K562 (cell line): ENCODE results near the gene PRMT7. TPM values are rescaled to one million over a fixed set of nuclear protein-coding genes. Genes with fewer than 3 reads are reported as not detected.

Source experiments
- ATAC-seq: fragments of 200-7000 bp; cut with Tn5 transposase; 3 replicates; pipeline ENCODE4 v1.9.1; 2020; ENCODE audit warnings: moderate library complexity
- BruUV-seq: library from RNA; stranded (reverse); fragments of 400-500 nt; replicated peaks from 2 replicates; lab custom pipeline; 2021; lab: Mats Ljungman, UMichigan
- CTCF ChIA-PET: fragments of 300-600 bp; formaldehyde crosslinking; extraction: SDS; loops from one replicate; lab custom pipeline; 2021; ENCODE audit warnings: low intra/inter-chr PET ratio; lab: Yijun Ruan, JAX
- POLR2A ChIA-PET: fragments of 300-600, 350-650 bp; sonication (Branson Sonifier 250); formaldehyde crosslinking; extraction: SDS; loops from one replicate; lab custom pipeline; 2021; ENCODE audit warnings: antibody characterized with exemption, inconsistent platforms; lab: Yijun Ruan, JAX
- DNase-seq, 4 experiments: peaks; one replicate each; pipeline versions ENCODE4 v3.0.0 to v3.0.0-alpha.2; 2011 to 2018; ENCODE audit warnings: low spot score in 3 of 4, mixed read lengths in 3 of 4; ENCODE audit errors: extremely low read depth in 1 of 4
- FAIRE-seq: peaks from 2 replicates; lab custom pipeline; 2011; peaks lifted over from hg19 to GRCh38; lab: Jason Lieb, UNC
- H2AFZ ChIP-seq: 2 replicates; pipeline ENCODE4 v1.6.0; 2011; ENCODE audit warnings: low read depth, low read length, control low read depth, inconsistent platforms
- H3K27ac ChIP-seq: fragments of 200-600 bp; 3 replicates; pipeline ENCODE4 v1.8.0; 2011; ENCODE audit warnings: low read depth, mild to moderate bottlenecking, control low read depth, inconsistent platforms, low read length, moderate library complexity, mixed read lengths; ENCODE audit errors: extremely low read depth
- H3K27me3 ChIP-seq, 2 experiments: fragments of 300-600 bp in 1 of 2; 2 replicates in 1 of 2; 3 replicates in 1 of 2; pipeline versions ENCODE4 v1.6.0 to v1.8.0; 2011; ENCODE audit warnings: inconsistent platforms in 2 of 2, low read length in 2 of 2, mild to moderate bottlenecking in 1 of 2, mixed read lengths in 1 of 2, moderate library complexity in 1 of 2; ENCODE audit not compliant: control insufficient read depth in 2 of 2, insufficient read depth in 2 of 2
- H3K36me3 ChIP-seq: fragments of 300-600 bp; 3 replicates; pipeline ENCODE4 v1.8.0; 2011; ENCODE audit warnings: mild to moderate bottlenecking, low read length, inconsistent platforms; ENCODE audit not compliant: control insufficient read depth, insufficient read depth
- H3K4me1 ChIP-seq, 2 experiments: fragments of 200-600 bp in 1 of 2; replicated peaks in 1 of 2; 2 replicates in 1 of 2; 3 replicates in 1 of 2; pipeline versions ENCODE4 v1.5.1 to v1.8.0; 2011; ENCODE audit warnings: inconsistent platforms in 2 of 2, low read length in 2 of 2, mild to moderate bottlenecking in 1 of 2, mixed read lengths in 1 of 2, moderate library complexity in 1 of 2; ENCODE audit not compliant: control insufficient read depth in 2 of 2, insufficient read depth in 2 of 2
- H3K4me2 ChIP-seq: 2 replicates; pipeline ENCODE4 v1.6.1; 2011; ENCODE audit warnings: low read length, control low read depth, inconsistent platforms, mixed read lengths; ENCODE audit not compliant: insufficient read depth
- H3K4me3 ChIP-seq: fragments of 200-600 bp; sonication (generic), shearing (Covaris generic); 2 replicates; pipeline ENCODE4 v1.5.1; 2016; ENCODE audit warnings: control low read depth, inconsistent platforms
- H3K79me2 ChIP-seq: fragments of 200-600 bp; 3 replicates; pipeline ENCODE4 v1.8.0; 2011; ENCODE audit warnings: low read length, inconsistent platforms; ENCODE audit not compliant: control insufficient read depth, insufficient read depth
- H3K9ac ChIP-seq, 2 experiments: 2 replicates each; pipeline versions ENCODE4 v1.6.0 to v1.6.1; 2011; ENCODE audit warnings: low read depth in 2 of 2, low read length in 2 of 2, control low read depth in 1 of 2, inconsistent platforms in 1 of 2, mild to moderate bottlenecking in 1 of 2, mixed read lengths in 1 of 2; ENCODE audit not compliant: insufficient read depth in 1 of 2
- H3K9me1 ChIP-seq: one replicate; pipeline ENCODE4 v1.6.0; 2011; ENCODE audit warnings: inconsistent platforms, mild to moderate bottlenecking, low read length, moderate library complexity; ENCODE audit not compliant: control insufficient read depth, insufficient read depth
- H3K9me3 ChIP-seq: replicated peaks from 2 replicates; pipeline ENCODE4 v1.5.1; 2011; ENCODE audit warnings: low read depth, low read length, inconsistent platforms; ENCODE audit not compliant: control insufficient read depth, insufficient read depth
- H4K20me1 ChIP-seq: replicated peaks from 2 replicates; pipeline ENCODE4 v1.6.1; 2011; ENCODE audit warnings: low read length, inconsistent platforms, mixed read lengths; ENCODE audit not compliant: control insufficient read depth, insufficient read depth
- HNRNPK ChIP-seq: fragments of 200-400 bp; formaldehyde crosslinking; IDR thresholded peaks from one replicate; pipeline ENCODE4 v1.6.1; 2018; ENCODE audit warnings: mild to moderate bottlenecking, low read depth, low read length; ENCODE audit not compliant: poor library complexity, severe bottlenecking
- KDM5B ChIP-seq: fragments of 200-600 bp; sonication (generic); IDR thresholded peaks from 2 replicates; pipeline ENCODE4 v1.6.1; 2012; ENCODE audit warnings: low read depth, mild to moderate bottlenecking, moderate library complexity, low read length, control low read depth, inconsistent platforms; ENCODE audit not compliant: insufficient replicate concordance
- PML ChIP-seq: IDR thresholded peaks from 2 replicates; pipeline ENCODE4 v1.6.1; 2012; ENCODE audit warnings: low read length, inconsistent platforms
- RBM15 ChIP-seq: fragments of 200-400 bp; formaldehyde crosslinking; IDR thresholded peaks from 2 replicates; pipeline ENCODE4 v1.6.1; 2018; ENCODE audit warnings: mild to moderate bottlenecking, low read length, moderate library complexity; ENCODE audit not compliant: insufficient read depth
- ZNF12 ChIP-seq: sonication (generic); formaldehyde crosslinking; IDR thresholded peaks from 2 replicates; pipeline ENCODE4 v1.4.0; 2020; ENCODE audit warnings: mild to moderate bottlenecking, missing genetic modification reagents
- WGBS: fragments of 100-300 bp; shearing (Covaris generic); methylation state at CpG from one replicate; pipeline ENCODE4 v1.1.6; 2016; ENCODE audit warnings: low coverage, mixed read lengths; ENCODE audit not compliant: insufficient coverage; ENCODE audit errors: missing lambda C conversion rate; 5-methylcytosine and 5-hydroxymethylcytosine counted together
- in situ Hi-C: fragments of 300-500 bp; cut with MboI; formaldehyde crosslinking; loops from 4 replicates; pipeline ENCODE4 v1.15.0; 2018; ENCODE audit warnings: inconsistent platforms, mixed read lengths
- intact Hi-C: fragments of 100-400 bp; cut with micrococcal nuclease; formaldehyde crosslinking; loops from 2 replicates; pipeline ENCODE4 v1.14.2; 2022
- polyA plus RNA-seq, 8 experiments: library from polyadenylated mRNA; depleted of rRNA in 4 of 8; stranded (reverse) in 5 of 8; unstranded in 3 of 8; fragments of >200 nt; fragmentation: Nextera tagmentation in 2 of 8; fragmentation: Illumina TruSeq in 1 of 8; extraction: Ambion mirVana in 2 of 8; extraction: Trizol in 1 of 8; gene quantifications; 2 replicates each; pipeline versions ENCODE4 v1.2.1 to v1.2.3, GENCODE V29; 2011 to 2014; ENCODE audit warnings: inconsistent platforms in 1 of 8, missing spikeins in 1 of 8
- total RNA-seq, 7 experiments: library from RNA; depleted of rRNA in 6 of 7; stranded (reverse); fragments of >200 nt in 6 of 7; fragmentation: Illumina TruSeq in 2 of 7; extraction: Trizol in 2 of 7; gene quantifications; 2 replicates each; pipeline versions ENCODE4 v1.2.1 to v1.2.3, GENCODE V29; 2011 to 2021; ENCODE audit warnings: low replicate concordance in 1 of 7
- TF ChIP-seq, protein P1 (sequence below), 2 experiments: IDR thresholded peaks; 2 replicates each; pipeline ENCODE4 v1.6.1; 2012; ENCODE audit warnings: improper control_type of control experiment in 2 of 2, low read depth in 2 of 2, low read length in 2 of 2, borderline replicate concordance in 1 of 2
- TF ChIP-seq, protein P2 (sequence below): sonication (generic); formaldehyde crosslinking; IDR thresholded peaks from 2 replicates; pipeline ENCODE4 v1.4.0; 2020; ENCODE audit warnings: mild to moderate bottlenecking, missing genetic modification reagents
- TF ChIP-seq, protein P3 (sequence below): sonication (generic); formaldehyde crosslinking; IDR thresholded peaks from 2 replicates; pipeline ENCODE4 v1.8.0; 2022; ENCODE audit warnings: missing genetic modification reagents, mild to moderate bottlenecking, moderate library complexity, borderline replicate concordance

Gene PRMT7
- total and polyA plus RNA-seq, 9 of the 15 experiments (the other 6 are each of a cell fraction or from before 2014, with no cell fraction given), result 6.4 to 88.8 (median 73.1) TPM

DNA sequence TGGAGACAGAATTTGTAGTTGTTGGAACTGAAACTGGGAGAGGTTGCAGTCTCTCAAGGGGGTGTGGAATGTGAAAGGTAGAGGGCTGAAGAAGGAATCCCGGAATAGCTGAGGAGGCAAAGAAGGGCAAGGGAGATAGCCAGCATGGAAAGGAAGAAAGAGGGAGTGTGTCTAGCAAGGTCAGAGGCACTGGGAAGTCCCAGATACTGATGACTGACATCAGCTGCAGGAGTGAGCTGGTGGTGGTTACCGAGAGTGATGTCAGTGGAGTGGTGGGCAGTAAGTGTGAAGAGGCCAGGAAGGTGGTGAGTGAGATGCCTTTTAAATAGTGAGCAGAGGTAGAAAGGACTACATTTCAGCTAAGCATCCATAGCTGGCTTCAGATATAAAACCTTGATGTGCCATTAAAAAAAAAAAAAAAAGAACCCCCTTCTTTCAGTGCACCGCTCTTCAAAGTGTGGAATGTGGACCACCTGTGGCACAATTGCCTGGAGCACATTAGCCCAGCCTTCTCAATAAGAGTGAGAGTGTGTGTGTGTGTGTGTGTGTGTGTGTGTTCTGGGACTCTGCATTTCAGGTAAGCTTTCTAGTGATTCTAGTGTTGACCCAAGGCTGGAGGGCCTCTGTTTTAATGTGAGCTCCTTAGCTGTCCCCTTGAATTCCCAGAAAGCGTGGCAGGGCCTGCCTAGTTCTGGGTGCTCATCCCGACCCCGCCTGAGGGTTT is 8.5 kb downstream of the PRMT7 start:
- 90% methylated on average over 6 of the region's 6 CpGs for WGBS
- H3K4me3 ChIP-seq, result no peak overlapping the region
- peaks cover 15% of the 10 kb centered on the region; the same call in 2 of the 3 replicates for H3K79me2 ChIP-seq
- no peaks in the 10 kb centered on the region for H3K4me1 ChIP-seq
- DNase-seq, result no peak
- H4K20me1 ChIP-seq, result no peaks in the 10 kb centered on the region
- POLR2A ChIA-PET, result interaction anchor here (0.6 to 3.1 kb wide), 2 partner anchors 9 to 71 kb away, joined by 4 to 12 read pairs; partner anchors contain the start of genes PRMT7 and SLC7A6OS
- ATAC-seq, result no peak
- intact Hi-C loops, result no loop called here
- no peak overlapping the region for H3K9ac ChIP-seq
- H3K27me3 ChIP-seq, result no peaks in the 10 kb centered on the region
- no peak overlapping the region for H2AFZ ChIP-seq
- TF ChIP-seq KDM5B (no peak), PML (no peak), RBM15 (no peak), ZNF12 (CRISPR knock-in tag) (no peak), HNRNPK (no peak)
- TF ChIP-seq, protein P1, sequence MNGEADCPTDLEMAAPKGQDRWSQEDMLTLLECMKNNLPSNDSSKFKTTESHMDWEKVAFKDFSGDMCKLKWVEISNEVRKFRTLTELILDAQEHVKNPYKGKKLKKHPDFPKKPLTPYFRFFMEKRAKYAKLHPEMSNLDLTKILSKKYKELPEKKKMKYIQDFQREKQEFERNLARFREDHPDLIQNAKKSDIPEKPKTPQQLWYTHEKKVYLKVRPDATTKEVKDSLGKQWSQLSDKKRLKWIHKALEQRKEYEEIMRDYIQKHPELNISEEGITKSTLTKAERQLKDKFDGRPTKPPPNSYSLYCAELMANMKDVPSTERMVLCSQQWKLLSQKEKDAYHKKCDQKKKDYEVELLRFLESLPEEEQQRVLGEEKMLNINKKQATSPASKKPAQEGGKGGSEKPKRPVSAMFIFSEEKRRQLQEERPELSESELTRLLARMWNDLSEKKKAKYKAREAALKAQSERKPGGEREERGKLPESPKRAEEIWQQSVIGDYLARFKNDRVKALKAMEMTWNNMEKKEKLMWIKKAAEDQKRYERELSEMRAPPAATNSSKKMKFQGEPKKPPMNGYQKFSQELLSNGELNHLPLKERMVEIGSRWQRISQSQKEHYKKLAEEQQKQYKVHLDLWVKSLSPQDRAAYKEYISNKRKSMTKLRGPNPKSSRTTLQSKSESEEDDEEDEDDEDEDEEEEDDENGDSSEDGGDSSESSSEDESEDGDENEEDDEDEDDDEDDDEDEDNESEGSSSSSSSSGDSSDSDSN (IDR thresholded peaks at IDR 0.05; ENCODE audit: borderline replicate concordance in 1 of 2, low read depth in 2 of 2, low read length in 2 of 2), result no peak
- TF ChIP-seq, protein P2, sequence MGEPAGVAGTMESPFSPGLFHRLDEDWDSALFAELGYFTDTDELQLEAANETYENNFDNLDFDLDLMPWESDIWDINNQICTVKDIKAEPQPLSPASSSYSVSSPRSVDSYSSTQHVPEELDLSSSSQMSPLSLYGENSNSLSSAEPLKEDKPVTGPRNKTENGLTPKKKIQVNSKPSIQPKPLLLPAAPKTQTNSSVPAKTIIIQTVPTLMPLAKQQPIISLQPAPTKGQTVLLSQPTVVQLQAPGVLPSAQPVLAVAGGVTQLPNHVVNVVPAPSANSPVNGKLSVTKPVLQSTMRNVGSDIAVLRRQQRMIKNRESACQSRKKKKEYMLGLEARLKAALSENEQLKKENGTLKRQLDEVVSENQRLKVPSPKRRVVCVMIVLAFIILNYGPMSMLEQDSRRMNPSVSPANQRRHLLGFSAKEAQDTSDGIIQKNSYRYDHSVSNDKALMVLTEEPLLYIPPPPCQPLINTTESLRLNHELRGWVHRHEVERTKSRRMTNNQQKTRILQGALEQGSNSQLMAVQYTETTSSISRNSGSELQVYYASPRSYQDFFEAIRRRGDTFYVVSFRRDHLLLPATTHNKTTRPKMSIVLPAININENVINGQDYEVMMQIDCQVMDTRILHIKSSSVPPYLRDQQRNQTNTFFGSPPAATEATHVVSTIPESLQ, result no peak
- TF ChIP-seq, protein P3, sequence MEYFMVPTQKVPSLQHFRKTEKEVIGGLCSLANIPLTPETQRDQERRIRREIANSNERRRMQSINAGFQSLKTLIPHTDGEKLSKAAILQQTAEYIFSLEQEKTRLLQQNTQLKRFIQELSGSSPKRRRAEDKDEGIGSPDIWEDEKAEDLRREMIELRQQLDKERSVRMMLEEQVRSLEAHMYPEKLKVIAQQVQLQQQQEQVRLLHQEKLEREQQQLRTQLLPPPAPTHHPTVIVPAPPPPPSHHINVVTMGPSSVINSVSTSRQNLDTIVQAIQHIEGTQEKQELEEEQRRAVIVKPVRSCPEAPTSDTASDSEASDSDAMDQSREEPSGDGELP (CRISPR knock-in tag), result no peak
- in situ Hi-C loops, result loop anchor here (10.0 kb wide), 1 partner anchor 325 kb away; the partner anchor contains the start of gene DPEP2
- FAIRE-seq, result no peak
- H3K9me3 ChIP-seq, result no peaks in the 10 kb centered on the region
- H3K36me3 ChIP-seq, result peaks cover 75% of the 10 kb centered on the region
- no peak overlapping the region for H3K4me2 ChIP-seq
- BruUV-seq, result no TSS peak
- H3K27ac ChIP-seq, result no peak overlapping the region
- CTCF ChIA-PET, result interaction anchor here (0.7 kb wide), 1 partner anchor 772 kb away, joined by 3 read pairs; no protein-coding TSS in a partner anchor
- H3K9me1 ChIP-seq, result peaks cover 3% of the 10 kb centered on the region
